RWPE2 (cell line): ENCODE data around the gene KNCN.

Experiments
- ATAC-seq: fragments of 200-7000 bp; cut with Tn5 transposase; 3 replicates; pipeline ENCODE4 v1.9.1; 2021; ENCODE audit warnings: low read depth
- DNase-seq: peaks from one replicate; pipeline ENCODE4 v3.0.0-alpha.2; 2020; ENCODE audit warnings: low spot score
- H3K27ac ChIP-seq: fragments of 450-650 bp; 2 replicates; pipeline ENCODE4 v1.5.1; 2017; ENCODE audit warnings: mild to moderate bottlenecking; ENCODE audit not compliant: poor library complexity, severe bottlenecking
- H3K27me3 ChIP-seq: fragments of 250-450 bp; sonication (Bioruptor Pico); 2 replicates; pipeline ENCODE4 v1.5.1; 2021; ENCODE audit warnings: mild to moderate bottlenecking, moderate library complexity; ENCODE audit not compliant: insufficient read depth, poor library complexity, severe bottlenecking
- H3K36me3 ChIP-seq: fragments of 250-450 bp; sonication (Bioruptor Pico); 2 replicates; pipeline ENCODE4 v1.5.1; 2020; ENCODE audit warnings: low read depth, mild to moderate bottlenecking, moderate library complexity
- H3K4me1 ChIP-seq: fragments of 250-450 bp; sonication (Bioruptor Pico); 2 replicates; pipeline ENCODE4 v1.5.1; 2021; ENCODE audit warnings: mild to moderate bottlenecking, moderate library complexity; ENCODE audit not compliant: insufficient read depth, poor library complexity, severe bottlenecking
- H3K4me3 ChIP-seq: fragments of 250-450 bp; sonication (Bioruptor Pico); 2 replicates; pipeline ENCODE4 v1.5.1; 2021; ENCODE audit warnings: mild to moderate bottlenecking, moderate library complexity; ENCODE audit not compliant: severe bottlenecking
- H3K9me3 ChIP-seq: fragments of 250-450 bp; sonication (Bioruptor Pico); 2 replicates; pipeline ENCODE4 v1.5.1; 2021; ENCODE audit warnings: mild to moderate bottlenecking, moderate library complexity; ENCODE audit not compliant: severe bottlenecking
- TF ChIP-seq, protein P1 (sequence below): fragments of 450-650 bp; IDR thresholded peaks from one replicate; pipeline ENCODE4 v1.5.1; 2017; ENCODE audit warnings: mild to moderate bottlenecking, moderate library complexity; ENCODE audit not compliant: poor library complexity, severe bottlenecking

KNCN gene

DNA sequence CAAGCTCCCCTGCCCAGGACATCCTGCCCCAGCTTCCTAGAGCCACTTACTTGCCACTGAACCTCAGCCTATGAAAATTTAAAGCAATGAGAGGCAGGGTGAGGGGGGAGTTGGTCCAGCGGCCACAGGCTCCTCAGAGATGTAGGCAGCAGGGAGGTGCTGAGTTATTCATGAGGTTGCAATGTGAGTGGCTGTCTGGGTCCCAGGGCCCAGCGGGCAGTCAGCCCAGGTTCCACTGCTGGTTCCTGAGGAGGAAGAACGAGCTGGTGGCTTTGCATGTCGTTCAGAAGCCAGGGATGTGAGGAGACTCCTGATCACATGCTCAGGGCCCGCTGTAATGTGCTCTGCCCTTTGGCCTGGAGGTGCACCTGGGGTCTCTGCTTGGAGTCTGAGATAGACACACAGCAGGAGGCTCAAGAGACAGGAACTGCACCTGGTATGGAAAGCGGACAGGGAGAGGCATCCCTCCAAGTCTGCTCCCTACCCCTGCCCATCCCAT, at the start of gene KNCN:
KNCN (minus strand) TSS at position 51 of the 499 bp plus-strand sequence. CDS start 432 bp downstream, outside the sequence.
- no peak for ATAC-seq
- Histone ChIP-seq H3K36me3 (no peaks in the 10 kb centered on the region), H3K27me3 (no peaks in the 10 kb centered on the region), H3K27ac (no peak within 1 kb of the TSS), H3K9me3 (no peaks in the 10 kb centered on the region), H3K4me1 (no peaks in the 10 kb centered on the region), H3K4me3 (no peak within 1 kb of the TSS)
- DNase-seq, result peak; percentile 34
- TF ChIP-seq, protein P1, sequence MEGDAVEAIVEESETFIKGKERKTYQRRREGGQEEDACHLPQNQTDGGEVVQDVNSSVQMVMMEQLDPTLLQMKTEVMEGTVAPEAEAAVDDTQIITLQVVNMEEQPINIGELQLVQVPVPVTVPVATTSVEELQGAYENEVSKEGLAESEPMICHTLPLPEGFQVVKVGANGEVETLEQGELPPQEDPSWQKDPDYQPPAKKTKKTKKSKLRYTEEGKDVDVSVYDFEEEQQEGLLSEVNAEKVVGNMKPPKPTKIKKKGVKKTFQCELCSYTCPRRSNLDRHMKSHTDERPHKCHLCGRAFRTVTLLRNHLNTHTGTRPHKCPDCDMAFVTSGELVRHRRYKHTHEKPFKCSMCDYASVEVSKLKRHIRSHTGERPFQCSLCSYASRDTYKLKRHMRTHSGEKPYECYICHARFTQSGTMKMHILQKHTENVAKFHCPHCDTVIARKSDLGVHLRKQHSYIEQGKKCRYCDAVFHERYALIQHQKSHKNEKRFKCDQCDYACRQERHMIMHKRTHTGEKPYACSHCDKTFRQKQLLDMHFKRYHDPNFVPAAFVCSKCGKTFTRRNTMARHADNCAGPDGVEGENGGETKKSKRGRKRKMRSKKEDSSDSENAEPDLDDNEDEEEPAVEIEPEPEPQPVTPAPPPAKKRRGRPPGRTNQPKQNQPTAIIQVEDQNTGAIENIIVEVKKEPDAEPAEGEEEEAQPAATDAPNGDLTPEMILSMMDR, result no peak

DNA sequence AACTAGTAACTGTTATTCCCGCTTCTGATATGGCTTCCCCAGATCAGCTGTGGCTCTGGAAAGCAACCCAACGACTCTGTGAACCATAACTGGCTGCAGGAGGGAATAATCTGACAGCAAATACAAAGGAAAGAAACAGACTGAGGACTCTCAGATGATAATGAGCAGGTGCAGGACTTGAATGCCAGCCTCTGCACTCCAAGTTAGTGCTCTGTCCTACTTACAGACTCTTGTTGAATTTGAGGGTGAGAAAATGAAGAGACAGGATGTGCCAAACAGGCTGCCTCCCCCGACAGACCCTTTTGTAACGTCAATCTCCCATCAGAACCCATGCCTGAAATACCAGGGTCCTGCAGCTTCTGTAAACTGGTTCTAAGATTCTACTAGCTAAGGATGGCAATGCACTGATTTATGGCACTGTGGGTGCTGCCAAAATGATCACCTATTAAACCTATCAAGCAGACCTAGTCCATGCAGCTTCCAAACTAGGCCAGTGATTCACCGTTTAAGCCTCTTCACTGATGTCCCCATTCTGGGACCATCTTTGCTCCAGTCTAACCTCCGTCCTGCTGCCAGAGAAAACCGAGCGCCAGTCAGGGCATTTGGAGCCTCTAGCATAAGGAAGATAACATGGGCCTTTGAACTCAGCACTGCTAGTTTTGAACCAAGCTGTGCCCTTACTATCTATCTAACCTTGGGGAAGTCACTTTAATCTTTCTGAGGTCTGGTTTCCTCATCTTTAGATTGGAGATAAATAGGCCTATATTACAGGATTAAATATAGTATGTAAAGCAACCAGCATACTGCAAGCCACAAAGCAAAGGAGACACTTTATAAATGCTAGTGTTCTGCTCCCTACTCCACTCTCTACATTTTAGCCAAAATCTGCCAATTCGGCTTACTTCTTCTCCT, 47.9 kb upstream of the KNCN start:
- H3K4me1 ChIP-seq, result no peaks in the 10 kb centered on the region
- TF ChIP-seq, protein P1, result no peak
- no peaks in the 10 kb centered on the region for H3K27me3 ChIP-seq
- peaks cover 5% of the 10 kb centered on the region; the same call in 1 of the 2 replicates for H3K36me3 ChIP-seq
- H3K9me3 ChIP-seq, result no peaks in the 10 kb centered on the region
- DNase-seq (no peak), ATAC-seq (no peak)
- no peak overlapping the region for H3K4me3 ChIP-seq
- no peak overlapping the region for H3K27ac ChIP-seq

DNA sequence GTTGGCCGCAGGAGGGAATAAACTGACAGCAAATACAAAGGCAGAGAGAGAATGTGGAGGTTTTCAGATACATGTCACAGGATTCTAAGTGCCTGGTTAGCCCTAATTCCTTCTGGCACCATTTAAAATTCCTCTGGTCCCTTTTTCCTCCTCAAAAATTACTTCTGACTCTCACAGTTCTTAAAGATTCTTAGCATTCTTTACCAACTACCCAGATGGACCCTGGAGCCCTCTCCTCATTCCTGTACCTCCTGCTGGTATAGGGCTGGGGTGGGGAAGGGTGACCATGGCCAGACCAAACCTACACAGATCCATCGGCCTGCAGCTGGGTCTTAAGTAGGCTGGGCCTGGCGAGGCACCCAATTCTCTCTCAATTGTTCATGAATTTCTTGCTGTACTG, 45.4 kb upstream of the KNCN start:
- Histone ChIP-seq H3K27ac (no peak overlapping the region), H3K36me3 (peaks cover 18% of the 10 kb centered on the region), H3K4me1 (no peaks in the 10 kb centered on the region), H3K27me3 (no peaks in the 10 kb centered on the region), H3K4me3 (no peak overlapping the region), H3K9me3 (no peaks in the 10 kb centered on the region)
- ATAC-seq (no peak), DNase-seq (no peak)
- TF ChIP-seq, protein P1, result no peak

- no peak for ATAC-seq
- Histone ChIP-seq H3K4me3 (no peak overlapping the region), H3K4me1 (no peaks in the 10 kb centered on the region), H3K27me3 (no peaks in the 10 kb centered on the region), H3K27ac (no peak overlapping the region), H3K36me3 (peaks cover 21% of the 10 kb centered on the region), H3K9me3 (no peaks in the 10 kb centered on the region)
- TF ChIP-seq, protein P1, result no peak
- DNase-seq, result no peak
Observed at GRCh38 chr1:46596036-46596435, 44.6 kb upstream of the KNCN start.

- no peak for DNase-seq
- Histone ChIP-seq H3K9me3 (no peaks in the 10 kb centered on the region), H3K4me1 (no peaks in the 10 kb centered on the region), H3K36me3 (peaks cover 28% of the 10 kb centered on the region), H3K27ac (no peak overlapping the region), H3K4me3 (no peak overlapping the region), H3K27me3 (no peaks in the 10 kb centered on the region)
- no peak for ATAC-seq
- TF ChIP-seq, protein P1, result no peak
Observed at GRCh38 chr1:46595127-46595526, 43.7 kb upstream of the KNCN start.
